HG02588 (cell line): Measurements from ENCODE around the gene PDCD1.

Source experiments
- ATAC-seq: cut with Tn5 transposase; IDR thresholded peaks from one replicate; pipeline ENCODE4 v1.9.1; 2021; ENCODE audit warnings: mild to moderate bottlenecking, moderate library complexity; ENCODE audit not compliant: unreplicated experiment

The PDCD1 gene

DNA sequence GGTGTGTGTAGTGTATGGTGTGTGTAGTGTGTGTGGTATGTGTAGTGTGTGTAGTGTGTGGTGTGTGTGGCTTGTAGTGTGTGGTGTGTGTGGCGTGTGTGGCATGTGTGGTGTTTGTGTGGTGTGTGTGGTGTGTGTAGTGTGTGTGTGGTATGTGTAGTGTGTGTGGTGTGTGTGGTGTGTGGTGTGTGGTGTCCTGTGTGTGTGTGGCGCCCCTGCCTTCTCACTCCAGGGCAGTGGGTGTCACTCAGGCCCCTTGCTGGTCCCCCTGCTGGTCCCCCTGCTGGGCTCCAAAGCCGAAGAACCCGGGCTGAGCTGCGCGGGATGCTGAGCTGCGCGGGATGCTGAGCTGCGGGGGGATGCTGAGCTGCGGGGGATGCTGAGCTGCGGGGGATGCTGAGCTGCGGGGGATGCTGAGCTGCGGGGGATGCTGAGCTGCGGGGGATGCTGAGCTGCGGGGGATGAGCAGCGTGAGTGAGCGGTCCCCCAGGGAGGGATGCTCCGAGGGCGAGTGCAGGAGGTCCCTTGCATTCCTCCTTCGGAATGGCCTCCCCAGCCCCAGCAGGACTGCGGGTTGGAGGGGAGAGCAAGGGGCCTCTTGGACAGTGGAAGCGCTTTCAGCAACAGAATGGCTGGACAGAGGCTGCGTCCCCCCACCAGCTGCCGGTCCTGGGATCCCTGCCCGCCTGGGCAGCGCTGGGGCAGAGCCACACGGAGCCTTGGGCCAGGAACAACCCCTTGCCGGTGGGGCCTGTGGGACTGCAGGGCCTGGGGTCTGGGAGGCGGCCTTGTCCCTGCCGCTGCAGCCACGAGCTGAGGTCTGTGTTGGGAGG is 7.5 kb upstream of the PDCD1 start:
- ATAC-seq, result no peak

DNA sequence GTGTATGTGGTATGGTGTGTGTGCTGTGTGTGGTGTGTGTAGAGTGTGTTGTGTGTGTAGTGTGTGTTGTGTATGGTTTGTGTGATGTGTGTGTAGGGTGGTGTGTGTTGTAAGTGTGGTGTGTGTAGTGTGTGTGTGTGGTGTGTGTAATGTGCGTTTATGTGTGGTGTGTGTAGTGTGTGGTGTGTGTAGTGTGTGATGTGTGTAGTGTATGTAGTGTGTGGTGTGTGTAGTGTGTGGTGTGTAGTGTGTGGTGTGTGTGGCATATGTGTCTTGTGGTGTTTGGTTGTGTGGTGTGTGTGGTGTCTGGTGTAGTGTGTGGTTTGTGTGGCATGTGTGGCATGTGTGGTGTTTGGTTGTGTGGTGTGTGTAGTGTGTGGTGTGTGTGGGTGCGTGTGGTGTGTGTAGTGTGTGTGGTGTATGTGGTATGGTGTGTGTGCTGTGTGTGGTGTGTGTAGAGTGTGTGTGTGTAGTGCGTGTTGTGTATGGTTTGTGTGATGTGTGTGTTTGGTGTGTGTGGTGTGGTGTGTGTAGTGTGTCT is 6.8 kb upstream of the PDCD1 start:
- ATAC-seq, result no peak

DNA sequence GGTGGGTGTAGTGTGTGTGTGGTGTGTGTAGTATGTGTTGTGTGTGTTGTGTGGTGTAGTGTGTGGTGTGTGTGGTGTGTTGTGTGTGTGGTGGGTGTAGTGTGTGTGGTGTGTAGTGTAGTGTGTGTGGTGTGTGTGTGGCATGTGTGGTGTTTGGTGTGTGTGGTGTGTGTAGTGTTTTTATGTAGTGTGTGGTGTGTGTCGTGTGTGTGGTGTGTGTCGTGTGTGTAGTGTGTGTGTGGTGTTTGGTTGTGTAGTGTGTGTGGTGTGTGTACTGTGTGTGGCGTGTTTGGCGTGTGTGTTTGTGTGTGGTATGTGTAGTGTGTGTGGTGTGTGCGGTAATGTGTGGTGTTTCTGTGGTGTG is 6.1 kb upstream of the PDCD1 start:
- ATAC-seq, result no peak

DNA sequence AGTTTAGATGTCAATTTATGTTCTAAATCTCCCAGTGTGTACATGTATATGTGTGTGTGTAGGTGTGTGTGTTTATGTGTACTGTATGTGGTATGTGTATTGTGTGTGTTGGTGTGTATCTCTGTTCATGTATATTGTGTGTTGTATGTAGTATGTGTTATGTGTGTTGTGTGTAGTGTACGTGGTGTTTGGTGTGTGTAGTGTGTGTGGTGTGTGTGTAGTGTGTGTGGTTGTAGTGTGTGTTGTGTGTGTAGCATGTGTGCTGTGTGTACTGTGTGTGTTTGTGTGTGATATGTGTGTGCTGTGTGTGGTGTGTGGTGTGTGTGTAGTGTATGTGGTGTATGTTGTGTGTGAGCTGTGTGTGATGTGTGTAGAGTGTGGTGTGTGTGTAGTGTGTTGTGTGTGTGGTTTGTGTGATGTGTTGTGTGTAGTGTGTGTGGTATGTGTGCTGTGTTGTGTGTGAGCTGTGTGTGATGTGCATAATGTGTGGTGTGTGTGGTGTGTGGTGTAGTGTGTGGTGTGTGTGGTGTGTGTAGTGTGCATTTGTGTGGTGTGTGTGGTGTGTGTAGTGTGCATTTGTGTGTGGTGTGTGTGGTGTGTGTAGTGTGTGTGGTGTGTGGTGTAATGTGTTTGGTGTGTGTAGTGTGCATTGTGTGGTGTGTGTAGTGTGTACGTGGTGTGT is 5.6 kb upstream of the PDCD1 start:
- ATAC-seq, result no peak

DNA sequence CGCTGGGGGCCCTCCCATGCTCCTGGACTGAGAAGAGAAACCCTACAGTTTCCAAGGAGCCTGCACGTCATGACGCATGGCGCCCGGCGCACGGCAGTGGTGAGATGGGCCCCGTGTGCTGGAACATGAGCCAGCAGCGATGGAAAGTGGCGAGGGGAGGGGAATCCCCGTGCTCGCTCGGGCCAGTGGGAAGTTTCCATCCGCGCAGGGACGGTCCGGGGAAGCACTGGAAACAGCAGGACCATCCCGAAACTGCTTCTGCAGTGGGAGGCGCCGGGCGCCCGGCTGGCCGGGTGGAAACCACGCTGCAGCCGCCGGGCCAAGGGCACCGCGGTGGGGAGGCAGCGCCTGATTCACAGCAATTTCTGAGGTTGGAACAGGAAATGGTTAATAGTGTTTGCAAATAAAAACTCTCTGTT is 4.9 kb upstream of the PDCD1 start:
- no peak for ATAC-seq

DNA sequence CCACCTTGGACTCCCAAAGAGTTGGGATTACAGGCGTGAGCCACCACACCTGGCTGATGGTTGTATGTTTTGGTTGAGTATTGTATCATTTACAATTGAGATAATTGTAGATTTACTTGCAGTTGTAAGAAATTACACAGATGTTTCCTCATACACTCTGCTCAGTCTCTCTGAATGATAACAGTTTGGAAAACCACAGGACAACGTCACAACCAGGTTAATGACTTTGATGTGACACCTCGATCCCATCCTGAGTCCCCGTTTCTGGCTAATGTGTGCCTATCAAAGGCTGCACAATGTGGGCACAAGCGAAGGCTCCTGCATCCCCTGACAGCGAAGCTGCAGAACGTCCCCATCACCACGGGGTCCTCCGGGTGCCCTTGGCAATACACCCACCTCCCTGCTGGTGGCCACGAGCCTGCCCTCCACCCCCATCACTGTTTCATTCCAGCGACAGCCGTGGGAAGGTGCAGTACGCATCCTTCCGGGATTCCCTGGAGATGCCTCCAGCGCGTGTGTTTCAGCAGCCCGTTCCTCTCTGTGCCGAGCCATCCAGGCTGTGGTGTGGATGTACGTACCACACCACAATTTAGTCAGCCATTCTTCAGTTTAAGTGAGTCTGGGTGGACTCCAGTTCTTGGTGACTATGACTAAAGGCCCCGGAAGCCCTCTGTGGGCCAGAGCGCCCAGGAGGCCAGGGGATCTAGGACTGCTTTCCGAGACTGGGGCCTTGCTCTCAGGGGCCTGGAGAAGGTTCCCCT is 4.3 kb upstream of the PDCD1 start:
- ATAC-seq, result no peak

DNA sequence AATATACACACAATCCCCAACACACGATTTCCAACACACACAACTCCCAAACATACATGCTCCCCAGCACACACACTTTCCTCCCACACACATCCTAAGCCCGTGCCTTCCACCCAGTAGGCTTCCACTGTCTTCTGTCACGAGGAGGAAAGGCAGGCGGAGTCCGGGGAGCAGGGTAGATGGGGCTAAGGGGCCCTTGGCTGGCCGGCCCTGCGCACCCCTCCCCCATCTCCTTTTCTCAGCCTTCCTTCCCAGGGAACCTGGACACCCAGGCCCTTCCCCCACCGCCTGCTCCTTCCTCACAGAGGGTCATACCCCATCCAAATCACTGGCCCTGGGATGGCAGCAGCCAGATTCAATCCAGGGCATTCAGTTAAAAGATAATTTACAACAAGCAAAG is 3.4 kb upstream of the PDCD1 start:
- no peak for ATAC-seq

DNA sequence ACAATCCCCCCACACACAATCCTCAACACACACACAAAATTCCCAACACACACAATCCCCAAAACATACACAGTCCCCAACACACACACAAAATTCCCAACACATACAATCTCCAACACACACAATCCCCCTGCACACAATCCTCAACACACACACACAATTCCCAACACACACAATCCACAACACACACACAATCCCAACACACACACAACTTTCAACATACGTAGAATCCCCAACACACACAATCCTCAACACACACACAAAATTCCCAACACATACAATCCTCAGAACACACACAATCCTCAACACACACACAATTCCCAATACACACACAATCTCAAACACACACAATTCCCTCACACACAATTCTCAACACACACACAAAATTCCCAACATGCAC is 2.6 kb upstream of the PDCD1 start:
- ATAC-seq, result no peak

DNA sequence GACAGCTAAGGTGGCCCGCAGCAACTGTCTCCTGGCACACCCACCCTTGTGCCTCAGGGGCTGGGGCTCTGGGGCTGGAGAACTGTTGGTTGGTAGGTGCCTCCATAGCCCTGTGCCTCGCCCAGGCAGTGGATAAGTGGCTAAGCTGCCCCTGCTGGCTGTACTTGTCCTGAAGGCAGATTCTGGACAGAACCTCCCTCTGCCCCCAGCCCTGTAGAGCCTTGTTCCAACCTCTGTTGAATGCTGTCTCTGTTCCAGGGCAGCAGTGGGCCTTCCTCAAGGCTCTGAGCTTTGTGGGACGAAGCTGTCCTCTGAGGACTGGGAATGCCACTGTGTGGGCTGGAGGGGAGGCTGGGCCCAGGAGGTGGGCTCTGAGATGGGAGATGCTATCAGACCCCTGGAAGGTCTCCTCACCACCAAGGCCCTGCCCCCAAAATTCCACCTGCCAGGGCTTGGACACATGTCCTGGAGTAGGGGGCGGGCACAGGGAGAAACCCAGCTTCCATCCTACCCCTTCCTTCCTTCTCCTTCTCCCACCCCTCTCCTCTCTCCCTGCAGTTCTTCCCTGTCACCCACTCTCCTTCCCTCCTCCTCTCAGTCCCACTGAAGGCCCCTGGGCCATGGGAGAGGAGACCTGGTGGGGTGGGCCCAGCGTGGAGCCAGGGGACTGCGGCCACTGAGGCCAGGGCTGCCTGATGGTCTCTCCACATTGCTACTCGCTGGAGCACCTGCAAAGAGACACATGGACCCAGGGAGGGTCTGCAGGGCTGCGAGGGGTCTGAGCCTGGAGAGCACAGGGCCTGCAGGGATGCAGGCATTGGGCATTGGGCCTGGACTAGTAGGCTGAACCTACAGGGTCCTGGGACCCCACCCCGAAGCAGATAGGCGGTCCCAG is 1.7 kb upstream of the PDCD1 start:
- no peak for ATAC-seq

DNA sequence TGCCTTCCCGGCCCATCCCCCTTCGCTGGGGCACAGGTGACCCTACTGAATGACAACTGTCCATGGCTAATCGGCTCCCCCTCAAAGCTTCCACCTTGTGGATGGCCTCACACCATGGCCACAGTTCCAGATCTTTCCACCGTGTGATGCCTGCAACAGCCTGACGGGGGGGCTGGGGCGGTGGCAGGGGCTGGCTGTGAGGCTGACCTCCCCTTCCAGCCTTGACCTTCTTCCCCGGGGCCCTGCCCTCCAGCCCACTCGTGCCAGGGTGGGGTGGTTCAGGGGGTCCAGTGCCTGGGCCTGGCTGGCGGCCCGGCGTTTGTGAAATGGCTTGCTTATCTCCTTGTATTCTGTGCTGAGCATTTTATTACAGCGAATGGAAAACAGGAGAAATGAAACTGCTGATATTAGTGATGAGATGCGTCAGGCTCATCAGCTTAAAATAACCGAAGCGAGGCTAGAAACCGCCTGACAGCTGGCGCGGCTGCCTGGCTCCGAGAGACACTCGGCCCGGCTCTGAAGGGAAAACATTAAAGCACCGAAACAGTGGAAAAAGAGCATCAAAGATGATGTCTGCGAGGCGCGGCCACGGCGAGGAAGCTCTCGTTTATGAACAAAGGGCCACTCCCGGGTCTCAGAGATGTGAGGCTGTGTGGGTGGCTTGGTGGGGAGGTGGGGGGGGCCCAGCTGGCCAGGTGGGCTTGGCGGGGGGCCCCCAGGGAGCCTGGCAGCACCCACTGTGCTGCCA is 916 bp upstream of the PDCD1 start:
- ATAC-seq, result no peak

DNA sequence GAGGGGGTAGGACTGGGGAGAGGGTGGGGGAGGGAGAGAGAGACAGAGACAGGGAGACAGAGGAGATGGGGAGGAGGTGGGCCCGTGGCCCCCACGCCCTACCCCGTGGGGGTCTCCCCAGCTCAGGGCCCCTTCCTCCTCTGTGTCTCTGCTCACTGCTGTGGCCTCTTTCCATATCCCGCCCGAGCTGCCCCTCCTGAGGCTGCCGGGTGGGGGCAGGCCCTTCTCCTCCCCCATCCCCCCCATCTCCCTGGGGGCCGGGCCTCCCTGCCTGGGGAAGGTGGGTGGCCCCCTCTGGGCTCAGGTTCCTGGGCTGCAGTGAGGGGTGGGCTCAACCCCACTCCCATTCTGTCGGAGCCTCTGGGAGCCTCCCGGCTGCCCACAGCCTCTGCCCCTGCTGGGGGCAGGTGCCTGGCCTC is 332 bp upstream of the PDCD1 start:
- ATAC-seq, result no peak

DNA sequence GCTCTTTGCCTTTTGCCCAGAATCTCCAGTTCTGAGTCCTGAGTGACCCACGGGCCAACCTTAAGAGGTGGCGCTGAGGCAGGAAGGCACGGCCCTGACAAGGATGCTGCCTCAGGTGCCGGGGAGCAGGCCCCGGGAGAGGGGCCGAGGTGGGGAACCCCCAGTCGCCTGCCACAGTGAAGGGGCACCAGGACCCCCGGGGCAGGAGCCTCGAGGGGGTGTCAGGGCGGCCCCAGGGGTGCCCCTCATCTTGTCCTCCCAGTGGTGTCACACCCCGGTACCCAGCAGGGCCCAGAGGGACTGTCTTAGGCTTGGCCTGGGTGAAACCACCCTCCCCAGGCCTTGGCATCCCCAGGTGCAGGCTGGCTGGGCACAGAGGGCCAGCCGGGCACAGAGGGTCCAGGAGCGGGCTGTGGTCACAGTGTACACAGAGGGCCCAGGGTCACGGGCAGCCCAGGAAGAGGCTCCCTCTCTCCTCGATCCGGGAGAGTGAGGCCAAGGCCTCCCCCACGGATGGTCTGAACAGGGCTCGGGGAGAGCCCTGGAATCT is 1.0 kb downstream of the PDCD1 start:
- ATAC-seq, result no peak

DNA sequence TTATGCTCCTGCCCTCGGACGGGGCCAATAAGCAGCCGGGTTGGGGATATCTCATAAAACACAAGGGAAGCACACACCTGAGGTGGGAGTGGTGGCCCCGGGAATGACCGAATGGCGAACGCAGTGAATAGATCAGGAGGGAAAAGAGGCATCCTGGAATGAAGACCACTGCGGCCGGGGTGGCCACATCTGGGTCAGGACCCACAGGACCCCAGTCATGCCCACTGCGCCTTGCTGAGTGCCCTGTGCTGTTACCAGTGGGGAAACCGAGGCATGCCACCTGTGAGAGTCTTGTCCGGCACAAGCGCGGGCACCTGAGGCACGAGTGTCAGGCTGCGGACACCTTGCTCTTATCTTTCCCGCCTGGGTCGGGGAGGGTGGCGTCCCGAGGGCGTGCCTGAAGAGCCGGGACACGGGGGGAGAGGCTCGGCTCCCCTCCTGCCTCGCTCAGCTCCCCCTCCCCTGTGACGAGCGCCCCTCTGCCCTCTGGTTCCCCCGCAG is 1.6 kb downstream of the PDCD1 start:
- no peak for ATAC-seq

DNA sequence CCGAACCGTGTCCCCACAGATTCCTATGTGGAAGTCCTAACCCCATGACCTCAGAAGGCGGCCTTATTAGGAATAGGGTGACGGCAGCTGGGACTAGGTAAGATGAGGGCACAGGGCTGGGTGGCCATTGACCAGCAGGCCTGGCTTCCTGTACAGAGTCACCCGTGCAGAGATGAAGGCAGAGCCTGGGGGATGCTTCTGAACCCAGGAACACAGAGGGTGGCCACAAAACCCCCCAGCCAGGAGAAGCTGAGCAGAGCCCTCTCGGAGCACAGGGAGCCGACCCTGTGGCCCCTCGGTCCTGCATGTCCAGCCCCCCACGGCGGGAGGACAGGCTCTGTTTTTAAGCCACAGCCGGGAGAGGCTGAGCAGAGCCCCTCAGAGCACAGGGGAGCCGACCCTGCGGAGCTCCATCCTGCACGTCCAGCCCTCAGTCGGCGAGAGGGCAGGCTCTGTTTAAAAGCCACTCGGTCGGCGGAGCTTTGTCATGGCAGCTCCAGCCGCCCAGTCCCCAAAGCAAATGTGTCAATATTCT is 2.7 kb downstream of the PDCD1 start:
- no peak for ATAC-seq

DNA sequence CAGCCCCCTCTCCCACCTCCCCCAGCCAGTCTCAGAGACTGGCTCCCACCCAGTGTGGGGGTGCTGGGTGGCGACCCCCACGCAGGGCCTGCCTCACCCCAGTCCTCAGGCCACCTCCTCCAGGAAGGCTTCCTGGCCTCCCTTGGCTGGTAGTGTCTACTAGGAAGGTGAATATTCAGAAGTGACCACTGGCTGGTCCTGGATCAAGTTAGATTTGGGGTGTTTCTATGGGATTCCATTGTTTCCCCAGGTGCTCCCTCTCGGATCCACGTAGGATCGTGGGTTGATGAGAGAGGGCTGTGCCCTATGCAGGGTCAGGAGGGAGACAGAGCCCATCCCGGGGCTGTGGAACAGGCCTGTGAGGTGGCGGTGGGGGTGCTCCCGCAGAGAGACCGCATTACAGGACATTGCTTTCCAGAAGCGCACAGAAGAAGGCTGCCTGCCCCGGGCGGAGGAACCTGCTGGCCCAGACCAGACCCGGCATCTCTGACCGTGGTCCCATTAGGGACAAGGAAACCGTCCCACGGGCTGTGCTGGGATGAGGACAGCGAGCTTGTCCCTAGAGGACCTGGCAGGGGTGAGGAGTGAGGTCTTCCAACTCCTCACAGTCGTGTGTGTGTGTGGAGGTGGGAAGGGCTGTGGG is 3.3 kb downstream of the PDCD1 start:
- no peak for ATAC-seq

DNA sequence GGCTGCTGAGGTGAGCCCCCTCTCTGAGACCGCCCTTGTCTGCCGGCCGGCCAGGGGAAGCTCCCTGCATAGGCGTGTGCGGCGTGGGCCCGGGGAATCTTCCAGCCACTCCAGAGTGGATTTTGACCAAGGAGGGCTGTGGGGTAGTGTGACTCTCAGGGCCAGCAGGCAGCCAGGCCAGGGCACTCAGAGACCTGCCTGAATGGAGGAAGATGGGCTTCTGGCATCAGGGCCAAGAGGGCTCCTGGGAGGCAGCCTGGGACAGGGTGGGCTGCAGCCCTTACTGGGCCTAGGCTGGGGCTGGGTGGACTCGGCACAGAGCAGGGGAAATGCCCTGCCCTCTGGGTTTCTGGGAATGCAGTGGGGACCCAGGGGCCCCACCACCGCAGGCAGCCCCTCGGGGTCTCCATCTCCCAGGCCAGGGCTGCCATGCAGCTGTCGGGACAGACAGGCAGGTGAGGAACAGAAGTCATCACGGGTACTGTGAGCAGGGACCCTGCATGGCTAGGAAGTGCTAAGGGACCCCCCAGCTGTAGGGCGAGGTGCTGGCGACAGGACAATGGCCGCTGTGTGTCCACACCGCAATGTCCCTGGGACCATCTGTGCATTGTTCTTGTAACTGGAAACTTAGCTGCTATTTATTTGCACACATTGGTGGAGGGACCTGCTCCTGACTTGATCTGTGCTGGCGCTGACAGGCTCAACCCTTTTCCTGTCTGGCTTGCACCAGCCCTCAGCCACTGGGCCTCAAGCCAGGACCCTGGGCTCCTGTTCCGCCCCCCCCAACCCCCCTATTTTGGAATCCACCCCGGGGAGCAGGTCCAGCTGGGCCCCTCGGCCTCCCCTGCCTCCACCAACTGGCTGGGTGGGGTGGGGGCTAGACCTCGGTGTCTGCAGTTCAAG is 4.1 kb downstream of the PDCD1 start:
- no peak for ATAC-seq

DNA sequence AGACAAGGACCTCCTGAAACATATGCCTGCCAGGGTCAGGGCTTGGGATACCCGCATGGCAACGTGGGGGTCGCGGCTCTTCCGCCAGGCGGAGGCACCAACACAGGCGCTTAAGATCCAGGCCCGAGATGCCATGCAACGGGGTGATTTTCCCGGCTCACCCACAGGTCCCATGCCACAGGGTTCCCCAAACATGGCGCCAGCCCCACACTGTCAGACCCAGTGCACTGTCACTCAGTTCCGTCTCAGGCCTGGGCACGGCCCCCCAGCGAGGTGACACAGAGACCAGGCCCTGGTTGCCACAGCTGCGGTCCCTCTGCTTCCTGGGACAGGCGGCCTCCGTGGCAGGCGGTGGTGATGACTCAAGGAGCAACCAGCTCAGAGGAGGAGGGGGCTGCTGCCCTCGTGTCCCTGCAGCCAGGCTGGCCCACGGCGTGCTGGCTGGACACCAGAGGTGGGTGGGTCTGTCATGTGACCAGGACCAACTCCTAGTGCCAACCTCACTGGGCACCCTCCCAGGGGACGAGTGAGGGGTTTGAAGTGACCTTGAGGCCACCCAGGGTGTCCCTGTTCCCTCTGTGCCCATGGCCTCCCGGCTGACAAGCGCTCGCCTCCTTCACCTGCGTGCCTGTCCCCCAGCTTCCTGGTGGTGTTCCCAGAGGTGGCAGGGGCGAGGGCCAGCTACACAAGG is 4.9 kb downstream of the PDCD1 start:
- no peak for ATAC-seq
